DND-41 (cell line): Measurements from ENCODE around the gene PBX3.

Experiments used
- CTCF ChIP-seq: IDR thresholded peaks from 2 replicates; pipeline ENCODE4 v1.5.1; 2012; ENCODE audit warnings: borderline replicate concordance, low read length, moderate library complexity, mild to moderate bottlenecking; ENCODE audit not compliant: poor library complexity, severe bottlenecking; ENCODE audit errors: extremely low read depth
- EZH2 ChIP-seq: IDR thresholded peaks from 3 replicates; pipeline ENCODE4 v1.6.1; 2012; ENCODE audit warnings: borderline replicate concordance, low read depth, mild to moderate bottlenecking, moderate library complexity, low read length, inconsistent platforms; ENCODE audit not compliant: severe bottlenecking

- no peak for TF ChIP-seq CTCF
- no peak for TF ChIP-seq EZH2
Observed at GRCh38 chr9:125746774-125747052, 460 bp upstream of the PBX3 start.
